Measurements from ENCODE around the gene PCK1. TPM values are rescaled to one million over a fixed set of nuclear protein-coding genes. Genes with fewer than 3 reads are reported as not detected.
A peak's percentile ranks its signal among the peaks of the same experiment; 100 is the strongest.

The PCK1 gene
- total and polyA plus RNA-seq, 2 of the 13 experiments (the other 11 are each of a cell fraction or from before 2014, with no cell fraction given), result 6.5 to 12.6 TPM

GRCh38 chr20:57529160-57529585 is 31.7 kb upstream of the PCK1 start (continued):
- peak; percentile 81; the same call in 1 of the 2 replicates for TF ChIP-seq ZNF724P (CRISPR knock-in tag; IDR thresholded peaks at IDR 0.05; ENCODE audit: borderline replicate concordance)
- peak; percentile 65; the same call in 1 of the 2 replicates for TF ChIP-seq ZNF709 (CRISPR knock-in tag; IDR thresholded peaks at IDR 0.05)
- TF ChIP-seq ZNF317 (CRISPR knock-in tag; IDR thresholded peaks at IDR 0.05), result 0 out of 2 replicates have a peak, but pooled peaks have one; percentile 28
- no peak for TF ChIP-seq NR2C2 (CRISPR knock-in tag; IDR thresholded peaks at IDR 0.05; ENCODE audit: borderline replicate concordance)
- peak; percentile 63; the same call in 1 of the 2 replicates for TF ChIP-seq ZNF446 (CRISPR knock-in tag; IDR thresholded peaks at IDR 0.05)
- peak; percentile 64; the same call in 1 of the 2 replicates for TF ChIP-seq MTF2 (CRISPR knock-in tag; IDR thresholded peaks at IDR 0.05; ENCODE audit: borderline replicate concordance)
- no peak for TF ChIP-seq HNRNPUL1 (IDR thresholded peaks at IDR 0.05; ENCODE audit: low read depth, low read length)
- TF ChIP-seq PLSCR1 (CRISPR knock-in tag; IDR thresholded peaks at IDR 0.05; ENCODE audit: borderline replicate concordance), result no peak
- 0 out of 2 replicates have a peak, but pooled peaks have one; percentile 25 for TF ChIP-seq ZNF598 (CRISPR knock-in tag; IDR thresholded peaks at IDR 0.05; ENCODE audit: borderline replicate concordance)
- peak; percentile 65; the same call in 1 of the 2 replicates for TF ChIP-seq ZNF501 (CRISPR knock-in tag; IDR thresholded peaks at IDR 0.05)
- TF ChIP-seq, protein P1, sequence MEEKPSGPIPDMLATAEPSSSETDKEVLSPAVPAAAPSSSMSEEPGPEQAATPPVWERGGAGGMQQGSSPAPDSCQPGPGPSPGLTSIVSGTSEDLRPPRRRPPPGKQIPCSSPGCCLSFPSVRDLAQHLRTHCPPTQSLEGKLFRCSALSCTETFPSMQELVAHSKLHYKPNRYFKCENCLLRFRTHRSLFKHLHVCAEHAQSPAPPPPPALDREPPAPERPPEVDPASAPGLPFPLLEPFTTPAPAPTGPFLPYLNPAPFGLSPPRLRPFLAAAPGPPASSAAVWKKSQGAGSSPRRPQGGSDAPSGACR (CRISPR knock-in tag; IDR thresholded peaks at IDR 0.05), result peak; percentile 60; the same call in 1 of the 2 replicates
- 0 out of 2 replicates have a peak, but pooled peaks have one; percentile 23 for TF ChIP-seq ZFP36L1 (CRISPR knock-in tag; IDR thresholded peaks at IDR 0.05)
- peak; percentile 93; the same call in 1 of the 2 replicates for TF ChIP-seq ZMAT3 (CRISPR knock-in tag; conservative IDR thresholded peaks at IDR 0.05)
- TF ChIP-seq, protein P2, sequence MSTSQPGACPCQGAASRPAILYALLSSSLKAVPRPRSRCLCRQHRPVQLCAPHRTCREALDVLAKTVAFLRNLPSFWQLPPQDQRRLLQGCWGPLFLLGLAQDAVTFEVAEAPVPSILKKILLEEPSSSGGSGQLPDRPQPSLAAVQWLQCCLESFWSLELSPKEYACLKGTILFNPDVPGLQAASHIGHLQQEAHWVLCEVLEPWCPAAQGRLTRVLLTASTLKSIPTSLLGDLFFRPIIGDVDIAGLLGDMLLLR (CRISPR knock-in tag; IDR thresholded peaks at IDR 0.05), result no peak
- TF ChIP-seq PHF8 (CRISPR knock-in tag; IDR thresholded peaks at IDR 0.05), result no peak
- TF ChIP-seq, protein P3, sequence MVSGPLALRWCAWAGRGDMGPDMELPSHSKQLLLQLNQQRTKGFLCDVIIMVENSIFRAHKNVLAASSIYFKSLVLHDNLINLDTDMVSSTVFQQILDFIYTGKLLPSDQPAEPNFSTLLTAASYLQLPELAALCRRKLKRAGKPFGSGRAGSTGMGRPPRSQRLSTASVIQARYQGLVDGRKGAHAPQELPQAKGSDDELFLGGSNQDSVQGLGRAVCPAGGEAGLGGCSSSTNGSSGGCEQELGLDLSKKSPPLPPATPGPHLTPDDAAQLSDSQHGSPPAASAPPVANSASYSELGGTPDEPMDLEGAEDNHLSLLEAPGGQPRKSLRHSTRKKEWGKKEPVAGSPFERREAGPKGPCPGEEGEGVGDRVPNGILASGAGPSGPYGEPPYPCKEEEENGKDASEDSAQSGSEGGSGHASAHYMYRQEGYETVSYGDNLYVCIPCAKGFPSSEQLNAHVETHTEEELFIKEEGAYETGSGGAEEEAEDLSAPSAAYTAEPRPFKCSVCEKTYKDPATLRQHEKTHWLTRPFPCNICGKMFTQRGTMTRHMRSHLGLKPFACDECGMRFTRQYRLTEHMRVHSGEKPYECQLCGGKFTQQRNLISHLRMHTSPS (CRISPR knock-in tag; IDR thresholded peaks at IDR 0.05; ENCODE audit: low read depth), result no peak
- TF ChIP-seq, protein P4, sequence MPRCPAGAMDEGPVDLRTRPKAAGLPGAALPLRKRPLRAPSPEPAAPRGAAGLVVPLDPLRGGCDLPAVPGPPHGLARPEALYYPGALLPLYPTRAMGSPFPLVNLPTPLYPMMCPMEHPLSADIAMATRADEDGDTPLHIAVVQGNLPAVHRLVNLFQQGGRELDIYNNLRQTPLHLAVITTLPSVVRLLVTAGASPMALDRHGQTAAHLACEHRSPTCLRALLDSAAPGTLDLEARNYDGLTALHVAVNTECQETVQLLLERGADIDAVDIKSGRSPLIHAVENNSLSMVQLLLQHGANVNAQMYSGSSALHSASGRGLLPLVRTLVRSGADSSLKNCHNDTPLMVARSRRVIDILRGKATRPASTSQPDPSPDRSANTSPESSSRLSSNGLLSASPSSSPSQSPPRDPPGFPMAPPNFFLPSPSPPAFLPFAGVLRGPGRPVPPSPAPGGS (CRISPR knock-in tag; IDR thresholded peaks at IDR 0.05), result 0 out of 2 replicates have a peak, but pooled peaks have one; percentile 72
- TF ChIP-seq ZNF33B (CRISPR knock-in tag; IDR thresholded peaks at IDR 0.05), result 0 out of 2 replicates have a peak, but pooled peaks have one; percentile 44
- peak; percentile 28; the same call in 1 of the 2 replicates for TF ChIP-seq HIVEP1 (CRISPR knock-in tag; IDR thresholded peaks at IDR 0.05)
- TF ChIP-seq SP2 (CRISPR knock-in tag; IDR thresholded peaks at IDR 0.05), result 0 out of 2 replicates have a peak, but pooled peaks have one; percentile 19
- peak; percentile 95 for TF ChIP-seq ZNF879 (CRISPR knock-in tag; IDR thresholded peaks at IDR 0.05)
- peak; percentile 39; the same call in 1 of the 2 replicates for TF ChIP-seq RARA (CRISPR knock-in tag; IDR thresholded peaks at IDR 0.05)
- TF ChIP-seq, protein P5, sequence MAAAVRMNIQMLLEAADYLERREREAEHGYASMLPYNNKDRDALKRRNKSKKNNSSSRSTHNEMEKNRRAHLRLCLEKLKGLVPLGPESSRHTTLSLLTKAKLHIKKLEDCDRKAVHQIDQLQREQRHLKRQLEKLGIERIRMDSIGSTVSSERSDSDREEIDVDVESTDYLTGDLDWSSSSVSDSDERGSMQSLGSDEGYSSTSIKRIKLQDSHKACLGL (CRISPR knock-in tag; IDR thresholded peaks at IDR 0.05), result peak; percentile 53; the same call in 1 of the 2 replicates
- TF ChIP-seq SRY (CRISPR knock-in tag; IDR thresholded peaks at IDR 0.05), result peak; percentile 43; the same call in 1 of the 2 replicates
- TF ChIP-seq ZNF670 (CRISPR knock-in tag; IDR thresholded peaks at IDR 0.05; ENCODE audit: borderline replicate concordance), result peak; percentile 67; the same call in 1 of the 2 replicates
